Effector memory CD4-positive, alpha-beta T cell (primary cell): ENCODE data around the gene C4orf51.

Experiments used
- DNase-seq, 3 donors: peaks; one replicate each; pipeline ENCODE4 v3.0.0-alpha.2; 2020
- H3K27ac ChIP-seq: 2 replicates; pipeline ENCODE4 v1.7.0; 2013; ENCODE audit warnings: mild to moderate bottlenecking, low read length, moderate library complexity; ENCODE audit not compliant: insufficient read depth, poor library complexity, severe bottlenecking
- H3K27me3 ChIP-seq: replicated peaks from 2 replicates; pipeline ENCODE4 v1.7.0; 2013; ENCODE audit warnings: mild to moderate bottlenecking, low read length; ENCODE audit not compliant: insufficient read depth, control insufficient read depth, poor library complexity, severe bottlenecking
- H3K36me3 ChIP-seq: 2 replicates; pipeline ENCODE4 v1.7.0; 2013; ENCODE audit warnings: mild to moderate bottlenecking, low read length, moderate library complexity; ENCODE audit not compliant: control insufficient read depth, insufficient read depth
- H3K4me1 ChIP-seq: 2 replicates; pipeline ENCODE4 v1.7.0; 2013; ENCODE audit warnings: low read length, mild to moderate bottlenecking; ENCODE audit not compliant: control insufficient read depth, insufficient read depth, poor library complexity, severe bottlenecking
- H3K4me3 ChIP-seq: 2 replicates; pipeline ENCODE4 v1.7.0; 2013; ENCODE audit warnings: low read length, low read depth, mild to moderate bottlenecking; ENCODE audit not compliant: insufficient read depth, poor library complexity, severe bottlenecking
- H3K9me3 ChIP-seq: 2 replicates; pipeline ENCODE4 v1.7.0; 2013; ENCODE audit warnings: mild to moderate bottlenecking, low read length, moderate library complexity; ENCODE audit not compliant: control insufficient read depth

C4orf51 gene

DNA sequence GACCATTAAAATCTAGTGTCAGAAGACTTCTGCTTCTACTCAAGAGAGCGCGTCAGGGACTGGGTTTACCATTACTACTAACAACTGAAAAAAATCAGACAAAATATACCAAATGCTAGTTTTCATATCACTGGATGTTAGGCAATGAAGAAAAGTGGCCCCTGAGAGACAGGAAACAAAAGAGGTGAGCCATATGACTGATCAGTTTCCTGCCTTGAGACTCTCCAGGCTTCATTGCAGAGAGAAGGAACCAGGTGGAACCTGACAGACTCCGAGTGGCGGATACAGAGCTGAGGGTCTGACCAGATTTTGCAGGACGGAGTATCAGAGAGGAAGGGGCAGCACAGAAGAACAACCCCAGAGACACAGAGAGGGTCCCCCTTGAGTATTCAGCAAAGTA is 86.3 kb downstream of the C4orf51 start:
- Histone ChIP-seq H3K9me3 (no peaks in the 10 kb centered on the region), H3K4me1 (no peaks in the 10 kb centered on the region), H3K4me3 (no peak overlapping the region), H3K27ac (no peak overlapping the region), H3K27me3 (no peaks in the 10 kb centered on the region), H3K36me3 (peaks cover 29% of the 10 kb centered on the region)
- no peak for DNase-seq

DNA sequence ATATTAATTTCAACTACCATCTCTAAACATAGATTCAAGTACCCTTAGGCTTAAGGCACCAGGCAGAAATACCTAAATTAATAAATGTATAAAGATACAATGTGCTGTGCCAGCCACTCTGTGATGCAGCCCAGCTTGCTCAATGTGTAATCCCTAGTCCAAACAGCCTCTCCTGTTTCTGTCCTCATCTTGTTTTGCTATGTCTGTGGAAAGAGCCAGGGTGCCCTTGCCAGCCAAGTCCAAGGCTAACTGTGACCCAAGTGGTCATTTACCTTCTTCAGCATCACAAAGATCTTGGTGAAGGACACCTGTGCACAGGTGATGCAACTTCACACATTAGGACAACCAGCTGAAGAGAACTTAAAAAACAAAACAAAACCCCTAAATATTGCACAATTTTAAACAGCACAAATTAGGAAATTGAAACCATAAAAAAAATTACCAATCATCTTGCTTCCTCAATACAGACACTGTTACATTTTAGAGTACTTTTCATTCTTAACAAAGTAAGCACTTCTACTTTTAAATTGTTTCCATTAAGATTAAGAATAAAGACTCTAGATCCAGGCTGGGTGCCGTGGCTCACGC is 89.6 kb downstream of the C4orf51 start:
- H3K27me3 ChIP-seq = no peaks in the 10 kb centered on the region
- no peaks in the 10 kb centered on the region for H3K4me1 ChIP-seq
- H3K36me3 ChIP-seq = peaks cover 23% of the 10 kb centered on the region
- H3K4me3 ChIP-seq = no peak overlapping the region
- no peak for DNase-seq
- H3K27ac ChIP-seq = no peak overlapping the region
- H3K9me3 ChIP-seq = no peaks in the 10 kb centered on the region

DNA sequence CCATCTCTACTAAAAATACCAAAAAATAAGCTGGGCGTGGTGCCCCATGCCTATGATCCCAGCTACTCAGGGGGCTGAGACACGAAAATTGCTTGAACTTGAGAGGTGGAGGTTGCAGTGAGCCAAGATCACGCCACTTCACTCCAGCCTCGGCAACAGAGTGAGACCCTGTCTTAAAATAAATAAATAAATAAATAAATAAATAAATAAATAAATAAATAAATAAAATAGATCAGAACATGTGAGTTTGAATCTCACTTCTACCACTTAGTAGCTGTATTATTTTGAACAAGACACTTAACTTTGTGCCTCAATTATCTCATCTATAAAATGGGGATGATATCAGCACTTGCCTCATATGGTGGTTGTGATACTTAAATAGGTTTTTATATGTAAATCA is 90.2 kb downstream of the C4orf51 start:
- Histone ChIP-seq H3K9me3 (no peaks in the 10 kb centered on the region), H3K4me3 (no peak overlapping the region), H3K4me1 (no peaks in the 10 kb centered on the region), H3K27me3 (no peaks in the 10 kb centered on the region), H3K36me3 (peaks cover 17% of the 10 kb centered on the region), H3K27ac (no peak overlapping the region)
- DNase-seq = no peak

DNA sequence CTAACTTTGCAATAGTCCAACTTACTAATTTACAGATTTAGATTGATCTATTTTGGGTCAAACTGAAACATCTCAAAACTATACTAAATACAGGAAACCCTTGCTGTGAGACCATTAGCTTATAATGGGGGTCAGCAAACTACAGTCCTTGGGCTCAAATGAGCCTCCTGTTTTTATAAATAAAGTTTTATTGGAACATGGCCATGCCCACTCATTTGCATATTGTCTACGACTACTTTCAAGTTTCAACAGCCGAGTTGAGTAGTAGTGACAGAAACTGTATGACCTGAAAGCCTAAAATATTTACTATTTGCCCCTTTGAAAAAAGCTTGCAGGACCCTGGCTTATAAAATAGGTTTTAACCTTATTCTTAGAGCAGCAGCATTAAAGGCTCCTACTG is 92.4 kb downstream of the C4orf51 start:
- Histone ChIP-seq H3K27me3 (no peaks in the 10 kb centered on the region), H3K9me3 (no peaks in the 10 kb centered on the region), H3K36me3 (peaks cover 18% of the 10 kb centered on the region), H3K4me3 (no peak overlapping the region), H3K4me1 (no peaks in the 10 kb centered on the region), H3K27ac (no peak overlapping the region)
- DNase-seq = no peak

DNA sequence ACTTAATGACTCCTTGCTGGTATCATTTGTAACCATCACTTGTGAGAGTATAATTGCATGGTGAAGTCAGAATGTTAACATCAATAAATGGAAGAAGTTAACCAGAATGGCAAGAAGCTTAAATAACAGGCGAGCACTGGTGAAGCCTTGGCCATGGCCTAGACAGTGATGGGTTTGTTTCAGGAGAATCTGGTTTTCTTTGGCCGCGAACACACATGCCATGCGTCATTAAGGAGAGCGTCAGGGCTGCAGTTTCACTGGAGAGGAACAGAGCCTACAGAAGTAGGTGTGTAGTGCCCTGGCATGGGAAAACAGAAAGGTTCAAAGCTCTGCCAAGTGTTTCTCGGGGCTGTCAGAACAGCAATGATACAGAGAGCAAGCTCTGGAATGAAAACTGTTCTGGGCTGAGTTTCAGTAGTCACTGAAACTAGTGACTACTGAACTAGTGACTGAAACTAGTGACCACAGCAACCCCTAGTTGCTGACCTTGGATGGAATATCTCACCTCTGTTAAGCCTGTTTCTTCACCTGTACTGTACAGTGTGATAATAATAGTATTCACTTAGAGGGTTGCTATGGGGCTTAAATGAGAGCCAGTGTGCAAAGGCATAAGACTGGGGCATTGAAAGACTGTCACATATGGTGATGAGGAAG is 93.8 kb downstream of the C4orf51 start:
- Histone ChIP-seq H3K9me3 (no peaks in the 10 kb centered on the region), H3K4me1 (no peaks in the 10 kb centered on the region), H3K36me3 (peaks cover 22% of the 10 kb centered on the region), H3K4me3 (no peak overlapping the region), H3K27ac (no peak overlapping the region), H3K27me3 (no peaks in the 10 kb centered on the region)
- no peak for DNase-seq

DNA sequence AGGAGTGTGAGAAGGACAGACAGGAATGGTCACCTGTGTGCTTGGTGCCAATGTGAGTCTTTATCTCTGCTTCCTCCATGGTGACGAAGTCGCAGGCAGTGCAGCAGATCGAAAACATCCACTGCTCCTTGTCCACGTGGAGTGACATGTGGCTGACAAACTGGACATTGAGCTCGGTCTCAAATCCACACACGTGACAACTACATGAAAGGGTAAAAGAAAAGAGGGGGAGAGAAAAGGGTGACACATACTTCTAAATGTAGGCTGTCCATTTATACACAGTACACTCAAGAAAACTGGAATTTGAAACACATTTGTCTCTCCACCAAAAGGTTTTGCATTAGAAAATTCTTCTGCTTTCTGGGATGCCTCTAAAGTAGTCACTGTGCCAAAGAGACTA is 94.5 kb downstream of the C4orf51 start:
- H3K27ac ChIP-seq = no peak overlapping the region
- H3K4me1 ChIP-seq = no peaks in the 10 kb centered on the region
- DNase-seq = no peak
- peaks cover 25% of the 10 kb centered on the region for H3K36me3 ChIP-seq
- no peak overlapping the region for H3K4me3 ChIP-seq
- H3K9me3 ChIP-seq = no peaks in the 10 kb centered on the region
- no peaks in the 10 kb centered on the region for H3K27me3 ChIP-seq

DNA sequence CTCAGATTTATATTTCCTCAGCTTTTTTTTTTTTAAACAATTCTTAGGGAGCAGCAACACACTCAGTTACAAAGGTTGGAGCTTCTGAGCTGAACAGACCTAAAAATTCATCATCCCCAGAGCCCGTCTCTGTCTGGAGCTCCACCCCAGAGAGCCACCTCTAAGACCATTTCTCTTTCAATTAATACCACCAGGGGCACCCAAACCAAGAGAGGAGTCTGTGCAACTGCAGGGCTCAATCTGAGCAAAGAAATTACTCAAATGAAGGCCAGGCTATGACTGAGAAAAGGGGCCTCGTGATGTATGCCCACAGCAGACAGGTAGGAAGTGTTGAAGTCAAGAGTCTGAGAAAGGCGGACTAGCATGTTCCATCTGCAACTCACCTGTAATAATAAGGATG is 95.5 kb downstream of the C4orf51 start:
- Histone ChIP-seq H3K27ac (no peak overlapping the region), H3K4me3 (no peak overlapping the region), H3K36me3 (peaks cover 23% of the 10 kb centered on the region), H3K27me3 (no peaks in the 10 kb centered on the region), H3K4me1 (no peaks in the 10 kb centered on the region), H3K9me3 (no peaks in the 10 kb centered on the region)
- no peak for DNase-seq

DNA sequence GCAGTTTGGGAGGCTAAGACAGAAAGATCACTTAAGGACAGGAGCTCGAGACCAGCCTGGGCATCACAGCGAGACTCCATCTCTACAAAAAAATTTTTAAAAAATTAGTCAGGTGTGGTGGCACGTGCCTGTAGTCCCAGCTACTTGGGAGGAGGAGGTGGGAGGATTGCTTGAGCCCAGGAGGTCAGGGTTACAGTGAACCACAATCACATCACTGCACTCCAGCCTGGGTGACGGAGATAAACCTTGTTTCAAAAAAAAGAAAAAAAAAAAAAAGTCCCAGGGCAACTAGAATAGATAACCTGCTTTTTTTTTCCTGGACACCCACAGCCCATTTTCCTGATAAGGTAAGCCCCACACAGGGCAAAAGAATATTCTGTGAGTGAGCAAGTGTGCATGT is 96.3 kb downstream of the C4orf51 start:
- Histone ChIP-seq H3K27ac (no peak overlapping the region), H3K36me3 (peaks cover 23% of the 10 kb centered on the region), H3K27me3 (no peaks in the 10 kb centered on the region), H3K4me3 (no peak overlapping the region), H3K9me3 (no peaks in the 10 kb centered on the region), H3K4me1 (no peaks in the 10 kb centered on the region)
- no peak for DNase-seq

DNA sequence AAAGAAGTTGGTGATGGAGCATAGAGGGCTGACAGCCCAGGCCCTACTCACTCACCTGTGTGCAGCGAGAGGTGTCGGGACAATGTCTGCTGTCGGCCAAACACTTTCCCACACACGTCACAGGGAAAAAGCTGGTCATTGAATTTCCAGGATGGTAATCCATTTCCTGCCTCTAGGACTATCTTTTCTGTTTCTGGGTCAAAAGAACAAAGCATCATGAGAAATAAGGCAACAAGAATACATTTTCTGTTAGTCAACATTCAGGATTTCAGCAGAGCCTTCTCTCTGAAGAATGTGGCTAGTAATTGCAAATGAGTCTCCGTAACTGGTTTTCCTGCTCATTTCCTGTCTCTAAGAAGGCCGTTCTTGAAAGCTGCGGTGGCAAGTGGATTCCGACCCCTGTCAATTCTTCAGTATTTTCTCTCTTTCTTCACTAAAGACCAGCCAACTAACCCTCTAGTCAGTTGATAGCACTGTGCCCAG is 99.4 kb downstream of the C4orf51 start:
- H3K4me3 ChIP-seq = no peak overlapping the region
- no peaks in the 10 kb centered on the region for H3K27me3 ChIP-seq
- H3K4me1 ChIP-seq = no peaks in the 10 kb centered on the region
- H3K36me3 ChIP-seq = peaks cover 15% of the 10 kb centered on the region
- no peak for DNase-seq
- H3K27ac ChIP-seq = no peak overlapping the region
- no peaks in the 10 kb centered on the region for H3K9me3 ChIP-seq

DNA sequence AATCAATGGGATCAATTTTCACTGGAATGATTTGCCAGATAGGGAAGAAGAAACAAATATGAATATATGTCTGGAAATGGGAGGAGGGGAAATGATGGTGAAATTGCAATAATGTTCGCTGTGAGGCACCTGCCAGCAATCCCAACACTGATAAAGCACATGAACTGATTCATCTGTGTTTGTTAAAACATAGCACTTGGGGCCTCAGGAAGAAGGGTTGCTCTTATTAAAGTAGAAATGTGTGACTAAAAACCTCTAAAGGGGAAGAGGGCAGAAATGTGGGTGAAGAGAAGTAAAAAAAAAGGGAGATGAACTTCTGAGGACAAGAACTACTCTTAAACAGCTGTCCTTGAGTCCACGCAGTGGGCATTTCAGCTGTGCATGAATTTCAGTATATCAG is 101.4 kb downstream of the C4orf51 start:
- no peaks in the 10 kb centered on the region for H3K9me3 ChIP-seq
- H3K27me3 ChIP-seq = no peaks in the 10 kb centered on the region
- peaks cover 11% of the 10 kb centered on the region for H3K36me3 ChIP-seq
- no peak overlapping the region for H3K27ac ChIP-seq
- DNase-seq = no peak
- no peak overlapping the region for H3K4me3 ChIP-seq
- H3K4me1 ChIP-seq = no peaks in the 10 kb centered on the region
